HepG2 (cell line): Measurements from ENCODE around the gene C19orf44. TPM values are rescaled to one million over a fixed set of nuclear protein-coding genes. Genes with fewer than 3 reads are reported as not detected.

Experiments used
- CCDC6 ChIP-seq: sonication (generic); formaldehyde crosslinking; IDR thresholded peaks from 2 replicates; pipeline ENCODE4 v1.8.1; 2022; ENCODE audit warnings: mild to moderate bottlenecking, missing genetic modification reagents, moderate library complexity
- FOXP4 ChIP-seq: sonication (generic); formaldehyde crosslinking; IDR thresholded peaks from 2 replicates; pipeline ENCODE4 v1.4.0; 2020; ENCODE audit warnings: missing genetic modification reagents
- HES4 ChIP-seq: sonication (generic); formaldehyde crosslinking; IDR thresholded peaks from 2 replicates; pipeline ENCODE4 v1.9.0; 2021; ENCODE audit warnings: mild to moderate bottlenecking, missing genetic modification reagents, borderline replicate concordance
- JUNB ChIP-seq: sonication (generic); formaldehyde crosslinking; IDR thresholded peaks from 2 replicates; pipeline ENCODE4 v1.8.0; 2022; ENCODE audit warnings: missing genetic modification reagents, mild to moderate bottlenecking, borderline replicate concordance
- KLF11 ChIP-seq: IDR thresholded peaks from 2 replicates; pipeline ENCODE4 v1.6.1; 2016; ENCODE audit warnings: missing compliant biosample characterization
- MIXL1 ChIP-seq: IDR thresholded peaks from 2 replicates; pipeline ENCODE4 v1.6.1; 2016
- NCOR1 ChIP-seq: fragments of 200-600 bp; sonication (generic); IDR thresholded peaks from 2 replicates; pipeline ENCODE4 v1.7.0; 2017; ENCODE audit warnings: antibody characterized with exemption, low read length, borderline replicate concordance
- PAXIP1 ChIP-seq: sonication (generic); formaldehyde crosslinking; conservative IDR thresholded peaks from 2 replicates; pipeline ENCODE4 v1.4.0; 2020; ENCODE audit warnings: mild to moderate bottlenecking, missing genetic modification reagents, moderate library complexity
- PRDM10 ChIP-seq: sonication (generic); formaldehyde crosslinking; IDR thresholded peaks from 2 replicates; pipeline ENCODE4 v1.4.0; 2020; ENCODE audit warnings: low read depth, missing genetic modification reagents
- SOX6 ChIP-seq, 2 experiments: fragments of 450-650 bp in 1 of 2; sonication (generic) in 1 of 2; formaldehyde crosslinking in 1 of 2; IDR thresholded peaks; 2 replicates each; pipeline versions ENCODE4 v1.4.0 to v1.6.1; 2017 to 2020; ENCODE audit warnings: antibody characterized with exemption in 1 of 2, mild to moderate bottlenecking in 1 of 2, missing genetic modification reagents in 1 of 2
- SP4 ChIP-seq: sonication (generic); formaldehyde crosslinking; IDR thresholded peaks from 2 replicates; pipeline ENCODE4 v1.8.1; 2023; ENCODE audit warnings: mild to moderate bottlenecking, missing genetic modification reagents
- ZBTB37 ChIP-seq: sonication (generic); formaldehyde crosslinking; IDR thresholded peaks from 2 replicates; pipeline ENCODE4 v1.4.0; 2020; ENCODE audit warnings: mild to moderate bottlenecking, missing genetic modification reagents
- ZNF430 ChIP-seq: sonication (generic); formaldehyde crosslinking; IDR thresholded peaks from 2 replicates; pipeline ENCODE4 v1.9.0; 2021; ENCODE audit warnings: mild to moderate bottlenecking, missing genetic modification reagents
- ZSCAN30 ChIP-seq: sonication (generic); formaldehyde crosslinking; IDR thresholded peaks from 2 replicates; pipeline ENCODE4 v1.5.0; 2020; ENCODE audit warnings: mild to moderate bottlenecking, missing genetic modification reagents
- polyA plus RNA-seq, 8 experiments: library from polyadenylated mRNA; depleted of rRNA in 3 of 8; stranded (reverse) in 7 of 8; unstranded in 1 of 8; fragments of >200 nt; fragmentation: Illumina TruSeq in 4 of 8; extraction: Trizol in 4 of 8; gene quantifications; 2 replicates each; pipeline versions ENCODE4 v1.2.1 to v1.2.3, GENCODE V29; 2011 to 2016; ENCODE audit warnings: low read depth in 4 of 8, missing spikeins in 1 of 8, mixed read lengths in 1 of 8; ENCODE audit not compliant: insufficient read depth in 1 of 8
- total RNA-seq, 5 experiments: library from RNA; depleted of rRNA; stranded (reverse); fragments of >200 nt; fragmentation: Illumina TruSeq; extraction: Trizol; gene quantifications; 2 replicates each; pipeline ENCODE4 v1.2.3, GENCODE V29; 2016; ENCODE audit warnings: low read depth in 1 of 5
- TF ChIP-seq, protein P1 (sequence below): sonication (generic); formaldehyde crosslinking; IDR thresholded peaks from 2 replicates; pipeline ENCODE4 v1.5.1; 2020; ENCODE audit warnings: missing genetic modification reagents, mild to moderate bottlenecking, borderline replicate concordance

C19orf44 gene
- total and polyA plus RNA-seq, 2 of the 13 experiments (the other 11 are each of a cell fraction or from before 2014, with no cell fraction given): 3.2 to 4.3 TPM

DNA sequence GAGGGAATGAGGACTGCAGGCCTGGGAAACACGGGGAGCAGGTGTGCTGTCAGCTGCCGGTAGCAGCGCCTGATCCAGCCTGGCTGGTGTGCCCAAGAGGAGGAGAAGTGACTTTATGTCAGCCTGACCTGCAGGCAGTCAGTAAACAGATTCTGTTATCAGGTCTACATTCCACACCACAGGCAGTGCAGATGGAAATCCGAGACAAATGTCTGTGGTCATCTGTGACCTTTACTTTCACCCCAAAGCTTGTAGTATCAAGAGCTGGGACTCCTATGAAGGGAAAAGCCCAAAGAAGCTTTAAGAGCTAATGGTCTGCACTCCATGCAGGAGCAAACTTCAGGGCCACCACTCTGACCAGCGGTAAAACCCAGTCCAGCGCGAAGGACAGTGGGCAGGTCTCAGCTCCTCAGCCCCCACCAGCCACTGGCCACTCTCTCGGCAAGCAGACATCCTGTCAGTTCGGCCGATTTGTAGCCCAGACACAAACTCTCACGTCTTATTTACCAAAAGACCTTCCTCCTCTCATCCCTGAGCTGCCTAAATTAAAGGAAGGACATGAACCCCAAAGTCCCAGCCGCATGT, 32.1 kb upstream of the C19orf44 start (continued):
- TF ChIP-seq SOX6 (IDR thresholded peaks at IDR 0.05): no peak
- TF ChIP-seq SOX6 (CRISPR knock-in tag; IDR thresholded peaks at IDR 0.05): peak; percentile 70
- TF ChIP-seq ZSCAN30 (CRISPR knock-in tag): no peak
- TF ChIP-seq KLF11 (CRISPR knock-in tag): no peak
- no peak for TF ChIP-seq NCOR1
- TF ChIP-seq SP4 (CRISPR knock-in tag): no peak
- TF ChIP-seq HES4 (CRISPR knock-in tag): no peak
- no peak for TF ChIP-seq ZNF430
- no peak for TF ChIP-seq PRDM10
- peak; percentile 59; the same call in 1 of the 2 replicates for TF ChIP-seq MIXL1 (CRISPR knock-in tag)
- no peak for TF ChIP-seq ZBTB37 (CRISPR knock-in tag)
- TF ChIP-seq, protein P1, sequence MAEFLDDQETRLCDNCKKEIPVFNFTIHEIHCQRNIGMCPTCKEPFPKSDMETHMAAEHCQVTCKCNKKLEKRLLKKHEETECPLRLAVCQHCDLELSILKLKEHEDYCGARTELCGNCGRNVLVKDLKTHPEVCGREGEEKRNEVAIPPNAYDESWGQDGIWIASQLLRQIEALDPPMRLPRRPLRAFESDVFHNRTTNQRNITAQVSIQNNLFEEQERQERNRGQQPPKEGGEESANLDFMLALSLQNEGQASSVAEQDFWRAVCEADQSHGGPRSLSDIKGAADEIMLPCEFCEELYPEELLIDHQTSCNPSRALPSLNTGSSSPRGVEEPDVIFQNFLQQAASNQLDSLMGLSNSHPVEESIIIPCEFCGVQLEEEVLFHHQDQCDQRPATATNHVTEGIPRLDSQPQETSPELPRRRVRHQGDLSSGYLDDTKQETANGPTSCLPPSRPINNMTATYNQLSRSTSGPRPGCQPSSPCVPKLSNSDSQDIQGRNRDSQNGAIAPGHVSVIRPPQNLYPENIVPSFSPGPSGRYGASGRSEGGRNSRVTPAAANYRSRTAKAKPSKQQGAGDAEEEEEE: no peak
- no peak for TF ChIP-seq JUNB (CRISPR knock-in tag)
- peak; percentile 81 for TF ChIP-seq FOXP4 (CRISPR knock-in tag)
- TF ChIP-seq PAXIP1 (CRISPR knock-in tag): peak; percentile 52; the same call in 1 of the 2 replicates
- no peak for TF ChIP-seq CCDC6
